Stimulated activated CD8-positive, alpha-beta memory T cell treated with anti-CD3 and anti-CD28 coated beads, Interleukin-4, amount 100 ng/mL, for 1 hour (primary cell): ENCODE data around the gene OR2A42.
"Not testable (repeated sequence)": the region's sequence is repeated elsewhere in the genome, so short reads cannot be mapped to it uniquely, and the experiment has no call there.

Source experiments
- DNase-seq, 2 donors: peaks; one replicate each; pipeline ENCODE4 v3.0.0-alpha.2; 2020; ENCODE audit warnings: low read depth in 2 of 2, low spot score in 1 of 2

The OR2A42 gene

DNA sequence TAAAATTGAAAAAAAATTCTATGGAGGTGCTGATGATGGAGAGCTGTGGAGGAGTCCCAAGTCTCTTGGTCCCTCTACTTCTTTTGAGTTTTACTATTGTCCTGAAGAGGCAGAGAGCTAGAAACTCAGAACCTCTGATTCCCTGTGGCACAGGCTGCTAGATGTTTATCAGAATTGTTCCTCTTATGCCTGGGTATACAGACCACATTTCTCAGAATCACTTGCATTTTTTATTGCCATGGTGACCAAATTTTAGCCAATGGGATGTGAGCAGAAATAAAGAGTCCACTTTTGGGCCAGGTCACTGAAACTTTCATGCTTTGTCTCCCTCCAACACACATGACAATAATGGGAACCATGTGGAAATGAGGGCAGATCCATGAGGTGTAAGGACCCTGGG, 15.7 kb downstream of the OR2A42 start:
- not testable (repeated sequence) for DNase-seq

DNA sequence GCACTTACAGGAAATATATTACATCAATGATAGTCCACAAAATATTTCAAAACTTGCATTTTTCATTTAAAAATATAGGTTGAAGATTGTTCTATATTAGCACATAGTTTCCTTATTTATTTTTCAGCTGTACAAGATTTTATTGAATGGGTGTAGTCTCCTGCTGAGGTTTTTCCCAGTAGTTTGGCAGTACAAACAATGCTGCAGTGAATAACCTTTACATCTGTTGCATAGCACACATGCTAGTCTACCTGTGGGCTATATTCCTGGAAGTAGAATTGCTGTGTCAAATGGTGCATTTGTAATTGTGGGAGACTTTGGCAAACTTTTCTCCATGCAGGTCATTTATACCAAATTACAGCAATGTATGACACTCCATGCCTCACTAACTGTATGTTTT, 18.9 kb downstream of the OR2A42 start:
- not testable (repeated sequence) for DNase-seq

DNA sequence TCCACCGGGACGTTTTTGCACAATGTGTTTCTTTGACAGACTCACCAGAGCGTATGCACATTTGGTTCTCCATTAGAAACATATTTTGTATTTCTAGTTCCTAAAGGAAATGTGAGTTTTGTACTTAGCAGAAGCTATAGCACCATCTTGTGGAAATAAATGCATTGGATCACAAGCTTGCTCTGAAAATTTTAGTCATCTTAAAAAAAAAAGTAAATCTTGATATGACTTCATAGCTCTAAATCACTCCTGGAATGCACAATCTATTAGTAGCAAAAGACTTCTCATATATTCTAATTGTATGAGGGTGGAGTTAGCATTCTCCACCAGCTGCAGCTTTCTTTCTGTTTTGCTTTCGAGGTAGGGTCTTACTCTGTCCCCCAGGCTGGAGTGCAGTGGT, 20.3 kb downstream of the OR2A42 start:
- DNase-seq: not testable (repeated sequence)

DNA sequence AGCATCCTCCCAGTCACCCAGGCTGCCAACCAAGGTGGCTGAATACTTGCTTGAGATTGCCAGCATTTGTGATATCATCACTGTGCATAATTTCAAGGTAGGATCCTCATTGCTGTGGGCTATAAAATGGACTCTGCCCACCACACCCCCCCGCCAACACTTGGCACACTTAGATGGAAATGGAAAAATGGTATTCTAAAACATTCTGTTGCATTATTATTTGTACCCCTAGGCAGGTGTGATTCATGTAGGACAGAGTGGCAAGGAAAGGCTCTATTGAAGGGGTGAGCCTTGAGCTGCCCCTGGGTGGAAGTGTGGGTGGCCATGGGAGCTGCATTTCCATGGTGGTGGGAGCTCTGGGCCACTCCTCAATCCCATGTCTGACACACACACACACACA, 20.8 kb downstream of the OR2A42 start:
- DNase-seq: not testable (repeated sequence)

DNA sequence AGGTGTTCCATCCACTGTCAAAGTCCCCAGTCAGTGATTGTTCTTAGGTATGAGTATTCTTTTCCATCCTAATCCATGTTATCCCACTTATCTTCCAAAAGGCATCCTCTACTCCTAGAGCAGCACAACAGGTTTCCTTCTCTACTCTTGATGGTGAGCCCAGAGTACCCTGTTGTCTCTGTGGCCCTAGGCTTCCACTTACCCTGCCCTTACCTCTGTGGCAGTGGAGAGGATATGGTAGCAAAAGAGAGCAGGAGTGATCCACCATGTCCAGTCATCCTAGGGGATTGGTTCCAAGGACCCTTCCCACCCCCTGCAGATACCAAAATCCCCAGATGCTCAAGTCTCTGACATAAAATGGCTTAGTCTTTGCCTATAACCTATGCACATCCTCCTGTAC, 22.2 kb downstream of the OR2A42 start:
- DNase-seq: not testable (repeated sequence)

DNA sequence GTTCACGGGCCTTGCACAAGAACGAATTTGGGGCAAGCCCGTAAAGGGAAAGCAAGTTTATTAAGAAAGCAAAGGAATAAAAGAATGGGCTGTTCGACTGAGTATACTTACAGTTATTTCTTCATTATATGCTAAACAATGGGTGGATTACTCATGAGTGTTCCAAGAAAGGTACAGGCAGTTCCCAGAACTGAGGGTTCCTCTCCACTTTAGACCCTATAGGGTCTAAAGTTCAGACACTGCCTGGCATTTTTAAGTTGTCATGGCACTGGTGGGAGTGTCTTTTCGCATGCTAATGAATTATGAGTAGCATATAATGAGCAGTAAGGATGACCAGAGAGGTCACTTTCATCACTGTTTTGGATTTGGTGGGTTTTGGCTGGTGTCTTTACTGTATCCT, 34.1 kb downstream of the OR2A42 start:
- DNase-seq: not testable (repeated sequence)

DNA sequence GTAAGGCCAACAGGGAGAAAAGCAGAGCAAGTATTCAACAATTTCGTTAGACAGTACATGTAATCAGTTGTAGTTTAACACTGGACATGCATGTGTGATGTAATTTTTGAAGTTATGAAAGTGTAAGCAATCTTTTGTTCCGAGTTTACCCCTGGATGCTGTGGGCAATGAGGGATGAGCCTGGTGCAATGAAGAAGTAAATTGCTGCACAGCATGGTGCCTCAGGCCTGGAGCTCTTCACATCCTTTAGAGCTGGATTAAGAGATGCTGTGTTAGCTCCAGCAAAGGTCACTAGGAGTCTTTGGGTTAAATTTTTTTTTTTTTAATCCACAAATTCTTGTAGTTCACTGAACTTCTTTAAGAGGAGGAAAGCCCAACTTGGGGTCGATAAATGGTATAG, 36.3 kb downstream of the OR2A42 start:
- DNase-seq: not testable (repeated sequence)

DNA sequence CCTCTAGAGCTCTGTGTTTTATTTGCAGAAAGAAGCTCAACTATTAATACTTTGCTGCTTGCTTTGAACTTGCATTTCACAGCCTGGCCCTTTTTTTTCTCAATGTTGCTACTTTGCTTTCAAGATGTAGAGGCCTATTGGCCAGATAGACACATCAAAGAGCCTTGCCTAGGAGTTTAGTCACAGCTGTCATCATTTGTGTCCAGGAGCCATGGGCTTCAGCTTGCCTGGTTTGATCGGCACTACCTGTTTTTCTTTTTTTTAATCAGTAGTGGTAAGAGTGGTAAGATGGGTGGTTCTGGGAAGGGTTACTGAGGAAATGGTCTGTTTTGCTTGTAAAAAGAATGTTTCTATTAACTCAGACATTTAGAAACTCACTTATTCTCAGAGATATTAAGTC, 37.4 kb downstream of the OR2A42 start:
- DNase-seq: not testable (repeated sequence)

DNA sequence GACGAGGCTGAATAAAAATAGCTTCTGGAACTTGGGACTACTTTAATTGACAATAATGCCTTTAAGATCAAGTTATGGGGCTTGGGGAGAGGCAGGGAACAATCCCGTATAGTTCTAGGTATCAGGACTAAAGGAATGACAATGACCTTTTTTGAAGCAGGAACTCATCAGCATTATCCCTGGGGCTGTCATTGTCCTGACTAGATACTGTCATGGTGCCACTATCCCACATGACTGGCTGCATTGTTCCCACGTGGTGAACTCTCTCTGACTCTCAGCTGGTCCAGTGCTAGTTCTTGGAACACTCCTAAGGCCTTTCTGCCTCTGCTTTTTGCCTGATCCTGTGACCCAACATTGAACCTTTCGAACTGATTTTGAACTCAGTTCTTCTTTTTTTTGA, 40.5 kb downstream of the OR2A42 start:
- DNase-seq: not testable (repeated sequence)

DNA sequence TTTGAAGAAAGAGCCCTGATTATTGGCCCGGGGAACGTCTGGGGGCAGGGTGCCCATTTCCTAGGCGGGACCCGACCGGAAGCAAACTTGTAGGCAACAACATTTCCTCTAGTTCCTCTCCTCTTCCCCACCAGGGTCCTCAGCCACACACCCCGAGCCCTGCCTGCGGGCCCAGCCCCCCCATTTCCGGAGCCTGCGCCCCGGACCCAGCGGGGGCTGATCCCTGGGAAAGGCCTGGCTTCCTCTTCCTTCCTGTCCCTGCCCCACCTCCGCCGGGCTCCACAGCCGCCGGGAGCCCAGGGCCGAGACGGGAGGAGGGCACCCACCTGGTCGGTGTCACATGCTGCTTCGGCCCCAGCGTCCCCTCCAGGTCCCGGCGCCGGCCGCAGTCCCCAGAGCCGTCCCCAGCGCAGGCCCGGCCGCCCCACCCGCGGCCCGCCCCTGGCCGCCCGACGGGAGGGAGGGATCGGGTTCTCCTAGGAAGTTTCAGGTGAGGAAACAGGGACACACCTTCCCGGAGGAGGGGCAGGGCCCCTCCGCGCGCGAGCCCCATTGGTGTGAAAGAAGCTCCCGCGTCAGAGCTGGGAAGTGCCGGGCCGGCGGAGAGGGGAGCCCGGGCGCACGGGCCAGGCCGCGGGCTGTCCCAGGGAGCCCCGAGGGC, 44.1 kb downstream of the OR2A42 start, which contains the start of gene ARHGEF35:
Gene ARHGEF35 (minus strand): TSS at position 622 of the 661 bp plus-strand sequence. CDS start 7,450 bp downstream, outside the sequence.
- DNase-seq: not testable (repeated sequence)

DNA sequence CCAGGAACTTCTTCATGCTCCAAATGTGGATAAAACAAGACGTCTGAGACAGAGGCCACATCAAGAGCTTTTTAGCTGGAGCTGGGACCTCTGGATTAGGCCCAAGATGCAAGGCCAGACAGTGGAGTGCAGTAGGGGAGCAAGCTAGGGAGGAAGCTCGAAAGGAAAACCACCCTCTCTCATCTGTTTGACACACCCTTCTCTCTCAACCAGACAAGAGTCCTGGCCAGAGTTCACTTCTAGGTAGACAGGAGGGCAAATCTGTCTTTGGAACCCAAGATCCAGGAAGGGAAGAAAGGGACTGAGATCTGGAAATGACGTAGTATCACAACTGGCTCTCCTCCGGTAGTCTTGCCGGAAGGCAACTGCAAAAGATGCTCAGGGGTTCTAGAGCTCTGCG, 45.0 kb downstream of the OR2A42 start:
- DNase-seq: not testable (repeated sequence)

DNA sequence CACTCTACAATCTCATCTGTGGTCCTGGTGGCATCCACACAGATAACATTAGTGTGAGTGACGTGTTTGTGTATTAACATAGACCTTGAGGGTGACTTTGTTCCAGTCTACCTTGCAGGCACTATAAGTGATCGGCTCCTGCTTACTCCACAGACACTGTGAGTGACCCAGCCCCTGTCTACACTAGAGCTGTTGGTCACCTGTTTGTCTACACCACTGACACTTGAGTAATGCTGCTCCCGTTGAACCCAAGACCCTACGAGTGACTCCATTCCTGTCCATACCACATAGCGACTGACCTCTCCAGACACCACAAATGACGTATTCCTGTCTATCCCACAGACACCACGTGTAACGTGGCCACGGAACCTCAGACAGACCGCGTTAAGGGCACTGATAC, 45.6 kb downstream of the OR2A42 start:
- DNase-seq: not testable (repeated sequence)

DNA sequence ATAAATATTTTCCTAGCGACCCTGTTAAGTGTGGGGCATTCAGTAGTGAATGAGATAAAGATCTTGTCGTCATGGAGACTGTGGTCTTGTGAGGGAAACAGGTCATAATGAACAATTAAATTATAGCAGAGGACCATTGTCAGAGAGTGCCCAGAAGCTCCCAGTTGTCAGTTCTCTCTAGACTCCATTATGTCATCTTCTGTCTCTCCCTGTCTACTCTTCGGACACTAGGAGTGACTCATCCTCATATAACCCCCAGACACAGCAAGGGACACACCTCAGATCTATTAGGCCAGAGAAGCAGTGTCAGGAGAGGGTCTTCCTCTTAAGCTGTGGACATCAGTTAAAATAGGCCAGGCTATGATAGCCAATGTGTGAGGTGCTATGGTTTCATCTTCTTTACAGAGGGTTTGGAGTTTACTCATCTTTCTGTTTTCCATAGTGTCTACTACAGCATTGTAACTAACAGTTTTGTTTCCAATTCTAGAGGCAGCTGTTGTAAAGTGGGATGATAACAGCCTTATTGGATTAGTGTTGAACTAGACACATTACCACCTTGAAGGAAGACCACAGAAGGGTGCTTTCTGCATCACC, 50.7 kb downstream of the OR2A42 start:
- DNase-seq: not testable (repeated sequence)

DNA sequence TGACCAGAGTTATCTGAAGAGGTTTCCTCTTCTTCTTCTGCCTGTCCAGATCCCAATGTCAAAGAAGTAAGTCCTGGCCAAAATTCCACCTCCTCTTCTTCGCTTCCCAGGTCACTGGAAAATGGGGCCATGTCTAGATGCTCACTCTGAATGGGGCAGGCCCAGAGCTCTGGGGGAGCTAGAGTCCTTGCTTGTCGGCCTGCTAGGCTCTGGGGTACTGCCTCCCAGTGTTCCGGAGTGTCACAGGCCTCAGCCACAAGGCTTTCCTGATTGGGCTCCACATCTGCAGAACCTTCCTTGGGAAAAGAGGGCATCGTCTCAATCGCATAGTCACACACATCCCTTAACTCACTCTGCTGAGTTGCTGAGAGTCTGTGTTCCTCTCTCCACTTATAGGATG, 51.6 kb downstream of the OR2A42 start:
- DNase-seq: not testable (repeated sequence)

DNA sequence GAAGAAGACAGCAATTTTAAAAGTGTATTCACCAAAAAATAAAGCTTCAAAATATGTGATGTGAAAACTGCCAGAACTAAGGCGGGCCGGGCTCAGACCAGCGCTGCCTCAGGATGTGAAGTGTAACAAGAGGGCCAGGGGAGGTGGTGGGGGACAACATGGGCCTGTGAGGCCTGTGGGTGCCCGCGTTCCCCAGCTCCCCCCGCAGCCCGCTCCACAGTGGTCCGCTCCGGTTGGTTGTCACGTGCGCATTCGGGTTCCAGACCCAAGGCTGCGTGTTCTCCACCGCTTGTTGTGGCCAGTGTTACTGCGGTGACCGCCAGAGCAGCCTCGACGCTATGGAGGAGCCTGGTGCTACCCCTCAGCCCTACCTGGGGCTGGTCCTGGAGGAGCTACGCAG, 56.2 kb downstream of the OR2A42 start, which contains the start of gene CTAGE4:
Gene CTAGE4 (plus strand): TSS at position 301 of the 400 bp plus-strand sequence. CDS start 38 bp downstream, at position 339.
- DNase-seq: not testable (repeated sequence)

DNA sequence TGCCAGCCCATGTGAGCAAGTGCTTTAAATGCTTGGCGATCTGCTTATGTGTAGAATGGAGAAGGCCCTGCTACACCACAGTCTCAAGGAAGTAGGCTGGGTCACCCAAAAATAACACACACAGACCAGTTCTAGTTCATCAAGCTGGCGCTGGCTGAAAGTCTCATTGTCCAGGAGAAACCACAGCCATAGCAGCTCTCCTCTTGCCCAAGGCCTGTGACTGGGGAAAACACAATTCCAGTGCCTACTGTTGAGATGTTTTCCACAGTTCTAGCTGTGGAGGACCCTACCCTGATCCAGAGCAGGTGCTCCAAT, 60.3 kb downstream of the OR2A42 start:
- DNase-seq: not testable (repeated sequence)

DNA sequence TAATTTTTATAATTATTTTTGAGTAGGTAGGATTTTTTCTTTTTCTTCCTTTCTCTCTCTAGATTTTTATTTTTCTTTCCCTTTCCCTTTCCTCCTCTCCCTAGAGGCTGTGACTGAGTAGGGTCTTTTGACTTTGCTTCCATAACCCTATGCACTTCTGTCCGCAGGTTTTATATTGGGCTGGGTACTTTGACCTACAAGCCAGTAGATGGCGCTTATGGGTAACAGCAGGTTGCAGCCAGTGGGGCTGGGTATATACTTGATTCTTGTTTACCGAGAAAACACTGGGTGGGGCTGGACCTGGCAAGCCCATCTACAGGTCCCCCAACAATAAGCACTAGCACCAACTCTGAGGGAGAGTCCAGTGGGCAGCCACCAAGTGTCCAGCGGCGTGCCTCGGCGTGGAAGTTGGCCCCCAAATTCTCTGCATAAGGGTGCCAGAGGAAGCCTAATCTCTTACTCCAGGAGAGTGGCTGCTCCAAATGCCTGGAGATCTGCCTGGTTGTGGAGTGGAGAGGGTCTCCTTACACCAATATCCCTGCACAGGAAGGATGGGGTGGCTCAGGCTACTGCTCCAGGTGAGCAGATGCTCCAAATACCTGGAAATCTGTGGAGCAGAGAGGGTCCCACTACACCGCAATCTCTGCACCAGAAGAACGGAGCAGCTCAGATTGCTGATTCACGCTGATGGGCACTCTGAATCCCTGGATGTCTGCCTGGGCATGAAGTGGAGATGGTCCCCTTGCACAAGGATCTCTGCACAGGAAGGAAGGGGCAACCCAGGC, 60.8 kb downstream of the OR2A42 start:
- peak in 1 of 2 donors; percentile 9 for DNase-seq
